Spleen (tissue), 11 donors: ENCODE measurements around the gene RAD51D. TPM values are rescaled to one million over a fixed set of nuclear protein-coding genes. Genes with fewer than 3 reads are reported as not detected.

Experiments used
- DNase-seq: peaks from one replicate; pipeline ENCODE4 v3.0.0-alpha.2; 2020
- H3K27ac ChIP-seq, 8 donors: fragments of 200-600 bp; sonication (generic) in 7 of 8; 1 replicate in 4 of 8; 2 replicates in 4 of 8; pipeline versions ENCODE4 v1.5.0 to v1.8.0; 2016 to 2021; ENCODE audit warnings: inconsistent platforms in 4 of 8, mild to moderate bottlenecking in 4 of 8, moderate library complexity in 1 of 8
- H3K27me3 ChIP-seq, 7 donors: fragments of 200-600 bp; sonication (generic) in 6 of 7; replicated peaks in 1 of 7; 1 replicate in 4 of 7; 2 replicates in 3 of 7; pipeline versions ENCODE4 v1.5.0 to v1.8.0; 2016 to 2021; ENCODE audit warnings: inconsistent platforms in 3 of 7, mild to moderate bottlenecking in 1 of 7
- H3K36me3 ChIP-seq, 6 donors: fragments of 200-600 bp; sonication (generic) in 5 of 6; 1 replicate in 4 of 6; 2 replicates in 2 of 6; pipeline versions ENCODE4 v1.5.0 to v1.8.0; 2016 to 2021; ENCODE audit warnings: inconsistent platforms in 2 of 6
- H3K4me1 ChIP-seq, 6 donors: fragments of 200-600 bp; sonication (generic) in 5 of 6; 1 replicate in 3 of 6; 2 replicates in 3 of 6; pipeline versions ENCODE4 v1.5.0 to v1.8.0; 2016 to 2021; ENCODE audit warnings: inconsistent platforms in 3 of 6
- H3K4me3 ChIP-seq, 8 donors: fragments of 200-600 bp; sonication (generic) in 7 of 8; 1 replicate in 4 of 8; 2 replicates in 4 of 8; pipeline versions ENCODE4 v1.5.0 to v1.8.0; 2016 to 2021; ENCODE audit warnings: inconsistent platforms in 4 of 8, mild to moderate bottlenecking in 4 of 8, moderate library complexity in 2 of 8
- H3K9me3 ChIP-seq, 8 donors: fragments of 200-600 bp; sonication (generic) in 7 of 8; 1 replicate in 4 of 8; 2 replicates in 4 of 8; pipeline versions ENCODE4 v1.5.0 to v1.8.0; 2016 to 2021; ENCODE audit warnings: inconsistent platforms in 4 of 8
- CTCF ChIP-seq, 11 experiments: fragments of 200-600 bp in 7 of 11; fragments of 450-650 bp in 4 of 11; sonication (generic) in 4 of 11; IDR thresholded peaks in 8 of 11; conservative IDR thresholded peaks in 3 of 11; 1 replicate in 7 of 11; 2 replicates in 4 of 11; pipeline versions ENCODE4 v1.4.0 to v1.8.0; 2016 to 2021; ENCODE audit warnings: antibody characterized with exemption in 11 of 11, inconsistent platforms in 4 of 11, mild to moderate bottlenecking in 1 of 11
- POLR2A ChIP-seq, 3 donors: fragments of 450-650 bp; IDR thresholded peaks; one replicate each; pipeline ENCODE4 v1.5.1; 2017; ENCODE audit warnings: antibody characterized with exemption in 3 of 3, mild to moderate bottlenecking in 1 of 3
- POLR2AphosphoS5 ChIP-seq, 3 donors: sonication (generic); formaldehyde crosslinking; IDR thresholded peaks; one replicate each; pipeline ENCODE4 v1.5.1; 2017; ENCODE audit warnings: antibody characterized with exemption in 3 of 3
- WGBS, 5 donors: extraction: QIAGEN DNeasy Blood & Tissue Kit in 3 of 5; methylation state at CpG; one replicate each; pipeline versions ENCODE4 v1.1.5 to v1.1.7; 2013 to 2018; 5-methylcytosine and 5-hydroxymethylcytosine counted together
- intact Hi-C: fragments of 100-400 bp; cut with DNase I; formaldehyde crosslinking; loops from one replicate; pipeline ENCODE4 v1.15.0; 2023; ENCODE audit warnings: low total_unique reads
- polyA plus RNA-seq, 3 donors: library from polyadenylated mRNA; stranded (reverse); fragments of 200-250 nt; gene quantifications; one replicate each; pipeline ENCODE4 v1.2.1, GENCODE V29; 2013
- total RNA-seq, 7 donors: library from RNA; depleted of rRNA in 3 of 7; stranded (reverse); fragments of >200 nt in 3 of 7; fragmentation: NEBNext Ultra II Directional in 4 of 7; extraction: Animal tissue kit (Norgen Biotek cat#: 25700) in 4 of 7; gene quantifications; one replicate each; pipeline versions ENCODE4 v1.1.0 to v1.2.1, GENCODE V29; 2016 to 2021
- donor health status: healthy with polysubstance abuse.
- donor health status: DM: no; HTN: no; CAD: no; lungs with moderate emphysema.
- donor health status: DM: no; HTN: no; CAD: no.
- donor health status: Bipolar disorder and iron deficiency.
- donor health status: healthy.
- donor health status: DM: no; HTN: no; CAD: no.
- donor health status: DM: yes; HTN: yes; CAD: no.

RAD51D gene
- total and polyA plus RNA-seq, 10 donors: 4.0 to 24.1 (median 14.4) TPM

GRCh38 chr17:35086931-35087573 is 32.6 kb downstream of the RAD51D start:
- Histone ChIP-seq H3K4me3 (peak overlapping the region in 4 of 8 donors; percentile 4 to 96 (median 94)), H3K27ac (peak overlapping the region in 5 of 8 donors; percentile 93 to 98 (median 97)), H3K4me1 (peaks cover 20 to 82% (median 50%) of the 10 kb centered on the region in 6 donors), H3K27me3 (no peaks in the 10 kb centered on the region), H3K9me3 (no peaks in the 10 kb centered on the region), H3K36me3 (no peaks in the 10 kb centered on the region)
- 84 to 90% (median 86%) methylated on average over 8 of the region's 8 CpGs for WGBS, 5 donors
- TF ChIP-seq POLR2AphosphoS5 (IDR thresholded peaks at IDR 0.05): no peak
- TF ChIP-seq CTCF (IDR thresholded peaks at IDR 0.05 in 8 of 11, conservative IDR thresholded peaks at IDR 0.05 in 3 of 11): no peak
- no peak for TF ChIP-seq POLR2A (IDR thresholded peaks at IDR 0.05)
- intact Hi-C loops: loop anchor here (10.0 kb wide), 1 partner anchor 62 kb away; no protein-coding TSS in a partner anchor
- DNase-seq: no peak

GRCh38 chr17:35086164-35086563 is 33.5 kb downstream of the RAD51D start:
- Histone ChIP-seq H3K27ac (peak overlapping the region in 2 of 8 donors; percentile 3 to 97), H3K4me3 (no peak overlapping the region), H3K4me1 (peaks cover 24 to 90% (median 59%) of the 10 kb centered on the region in 6 donors), H3K27me3 (no peaks in the 10 kb centered on the region), H3K9me3 (no peaks in the 10 kb centered on the region), H3K36me3 (no peaks in the 10 kb centered on the region)
- 92 to 98% (median 94%) methylated on average over 8 of the region's 8 CpGs for WGBS, 5 donors
- TF ChIP-seq POLR2A (IDR thresholded peaks at IDR 0.05) (no peak), CTCF (IDR thresholded peaks at IDR 0.05 in 8 of 11, conservative IDR thresholded peaks at IDR 0.05 in 3 of 11) (no peak), POLR2AphosphoS5 (IDR thresholded peaks at IDR 0.05) (no peak)
- intact Hi-C loops: loop anchor here (10.0 kb wide), 1 partner anchor 61 kb away; no protein-coding TSS in a partner anchor
- DNase-seq: no peak

- H3K9me3 ChIP-seq: no peaks in the 10 kb centered on the region
- peak overlapping the region in 1 of 8 donors; percentile 3 for H3K27ac ChIP-seq
- DNase-seq: no peak
- TF ChIP-seq POLR2AphosphoS5 (IDR thresholded peaks at IDR 0.05) (no peak), POLR2A (IDR thresholded peaks at IDR 0.05) (no peak), CTCF (IDR thresholded peaks at IDR 0.05 in 8 of 11, conservative IDR thresholded peaks at IDR 0.05 in 3 of 11) (no peak)
- WGBS, 5 donors: 70 to 85% (median 80%) methylated on average over 2 of the region's 2 CpGs
- no peaks in the 10 kb centered on the region for H3K27me3 ChIP-seq
- H3K4me3 ChIP-seq: no peak overlapping the region
- no peaks in the 10 kb centered on the region for H3K36me3 ChIP-seq
- peaks cover 24 to 91% (median 64%) of the 10 kb centered on the region in 6 donors for H3K4me1 ChIP-seq
- intact Hi-C loops: loop anchor here (10.0 kb wide), 1 partner anchor 60 kb away; no protein-coding TSS in a partner anchor
These were observed 34.7 kb downstream of the RAD51D start for GRCh38 chr17:35084987-35085386.

GRCh38 chr17:35083071-35083470 is 36.6 kb downstream of the RAD51D start:
- Histone ChIP-seq H3K36me3 (no peaks in the 10 kb centered on the region), H3K9me3 (no peaks in the 10 kb centered on the region), H3K4me1 (peaks cover 24 to 87% (median 61%) of the 10 kb centered on the region in 6 donors), H3K27ac (peak overlapping the region in 3 of 8 donors; percentile 10 to 40 (median 27)), H3K27me3 (no peaks in the 10 kb centered on the region), H3K4me3 (no peak overlapping the region)
- no peak for DNase-seq
- 77 to 87% (median 83%) methylated on average over 2 of the region's 2 CpGs for WGBS, 5 donors
- intact Hi-C loops: loop anchor here (10.0 kb wide), 1 partner anchor 58 kb away; no protein-coding TSS in a partner anchor
- TF ChIP-seq POLR2AphosphoS5 (IDR thresholded peaks at IDR 0.05) (no peak), CTCF (IDR thresholded peaks at IDR 0.05 in 8 of 11, conservative IDR thresholded peaks at IDR 0.05 in 3 of 11) (no peak), POLR2A (IDR thresholded peaks at IDR 0.05) (no peak)
